A673 (cell line): ENCODE data around the gene CAMTA2. TPM values are rescaled to one million over a fixed set of nuclear protein-coding genes. Genes with fewer than 3 reads are reported as not detected.

ENCODE experiments used
- BruUV-seq: library from RNA; stranded (reverse); fragments of 400-500 nt; replicated peaks from 2 replicates; lab custom pipeline; 2021; lab: Mats Ljungman, UMichigan
- CTCF ChIA-PET: fragments of 300-600 bp; sonication (Branson Sonifier 250); formaldehyde crosslinking; loops from one replicate; lab custom pipeline; 2022; ENCODE audit warnings: antibody characterized with exemption; lab: Charles Lee
- POLR2A ChIA-PET: fragments of 300-600 bp; sonication (Branson Sonifier 250); formaldehyde crosslinking; loops from one replicate; lab custom pipeline; 2022; ENCODE audit warnings: antibody characterized with exemption; ENCODE audit not compliant: low non-redundant PET; lab: Charles Lee
- DNase-seq: peaks from one replicate; pipeline ENCODE4 v3.0.0-alpha.2; 2015; ENCODE audit warnings: low spot score
- H3K27ac ChIP-seq: fragments of 200-600 bp; sonication (generic); 2 replicates; pipeline ENCODE4 v1.5.1; 2016; ENCODE audit warnings: mixed run types, low read depth, mild to moderate bottlenecking, mixed read lengths, antibody characterized with exemption, low read length; ENCODE audit not compliant: poor library complexity, severe bottlenecking
- H3K27me3 ChIP-seq: fragments of 200-600 bp; sonication (generic); replicated peaks from 2 replicates; pipeline ENCODE4 v1.6.1; 2017; ENCODE audit warnings: mixed run types, low read depth, mild to moderate bottlenecking, mixed read lengths, antibody characterized with exemption, low read length; ENCODE audit not compliant: insufficient read depth, poor library complexity
- H3K36me3 ChIP-seq: fragments of 200-600 bp; sonication (generic); 2 replicates; pipeline ENCODE4 v1.6.1; 2016; ENCODE audit warnings: mixed run types, mild to moderate bottlenecking, mixed read lengths, antibody characterized with exemption, low read length; ENCODE audit not compliant: insufficient read depth, poor library complexity, severe bottlenecking
- H3K4me1 ChIP-seq: fragments of 200-600 bp; sonication (generic); 2 replicates; pipeline ENCODE4 v1.6.1; 2017; ENCODE audit warnings: mixed run types, mild to moderate bottlenecking, mixed read lengths, antibody characterized with exemption, low read length; ENCODE audit not compliant: insufficient read depth, poor library complexity, severe bottlenecking
- H3K4me3 ChIP-seq: fragments of 200-600 bp; sonication (generic); 2 replicates; pipeline ENCODE4 v1.5.1; 2016; ENCODE audit warnings: low read depth, mixed run types, mild to moderate bottlenecking, mixed read lengths, low read length; ENCODE audit not compliant: poor library complexity, severe bottlenecking
- H3K9me3 ChIP-seq: fragments of 200-600 bp; sonication (generic); 2 replicates; pipeline ENCODE4 v1.6.1; 2016; ENCODE audit warnings: mixed run types, low read depth, mild to moderate bottlenecking, mixed read lengths, antibody characterized with exemption, low read length; ENCODE audit not compliant: poor library complexity, severe bottlenecking
- CTCF ChIP-seq: fragments of 300-800, 200-600 bp; sonication (generic); conservative IDR thresholded peaks from 2 replicates; pipeline ENCODE4 v1.5.1; 2017; ENCODE audit warnings: low read depth, mild to moderate bottlenecking, antibody characterized with exemption, low read length, moderate library complexity, mixed read lengths
- EZH2 ChIP-seq: fragments of 200-600 bp; sonication (generic); IDR thresholded peaks from 2 replicates; pipeline ENCODE4 v1.6.1; 2017; ENCODE audit warnings: borderline replicate concordance, low read depth, mild to moderate bottlenecking, mixed read lengths, antibody characterized with exemption, low read length; ENCODE audit not compliant: poor library complexity, severe bottlenecking
- intact Hi-C: fragments of 100-400 bp; cut with micrococcal nuclease; formaldehyde crosslinking; loops from one replicate; pipeline ENCODE4 v1.10.0; 2022; ENCODE audit not compliant: unreplicated experiment
- total RNA-seq: library from RNA; stranded (reverse); gene quantifications from 2 replicates; pipeline ENCODE4 v1.2.3, GENCODE V29; 2021

Gene CAMTA2
- total RNA-seq, 1 experiment from 2014 or later, result 16.3 TPM

GRCh38 chr17:5000237-5000639 lies 12.8 kb upstream of the CAMTA2 start:
- POLR2A ChIA-PET, result no interaction called here
- no TSS peak for BruUV-seq

GRCh38 chr17:4999430-5000093 lies 12.1 kb upstream of the CAMTA2 start:
- Histone ChIP-seq H3K4me1 (peaks cover 23% of the 10 kb centered on the region), H3K9me3 (no peaks in the 10 kb centered on the region), H3K4me3 (peak overlapping the region; percentile 93), H3K27me3 (no peaks in the 10 kb centered on the region), H3K36me3 (peaks cover 13% of the 10 kb centered on the region), H3K27ac (peak overlapping the region; percentile 92)
- CTCF ChIA-PET, result interaction anchor here (0.6 kb wide), 1 partner anchor 28 kb away, joined by 7 read pairs; no protein-coding TSS in a partner anchor
- TF ChIP-seq EZH2 (no peak), CTCF (no peak)
- TSS peak; percentile 73 for BruUV-seq
- POLR2A ChIA-PET, result no interaction called here
- intact Hi-C loops, result no loop called here
- no peak for DNase-seq

More at GRCh38 chr17:5000237-5000639, 12.8 kb upstream of the CAMTA2 start:
- Histone ChIP-seq H3K36me3 (peaks cover 20% of the 10 kb centered on the region), H3K4me1 (peaks cover 23% of the 10 kb centered on the region), H3K9me3 (no peaks in the 10 kb centered on the region), H3K4me3 (no peak overlapping the region), H3K27ac (no peak overlapping the region), H3K27me3 (no peaks in the 10 kb centered on the region)
- intact Hi-C loops, result no loop called here
- no peak for TF ChIP-seq CTCF
- CTCF ChIA-PET, result interaction anchor here (0.6 kb wide), 1 partner anchor 29 kb away, joined by 7 read pairs; no protein-coding TSS in a partner anchor
- DNase-seq, result no peak

DNA sequence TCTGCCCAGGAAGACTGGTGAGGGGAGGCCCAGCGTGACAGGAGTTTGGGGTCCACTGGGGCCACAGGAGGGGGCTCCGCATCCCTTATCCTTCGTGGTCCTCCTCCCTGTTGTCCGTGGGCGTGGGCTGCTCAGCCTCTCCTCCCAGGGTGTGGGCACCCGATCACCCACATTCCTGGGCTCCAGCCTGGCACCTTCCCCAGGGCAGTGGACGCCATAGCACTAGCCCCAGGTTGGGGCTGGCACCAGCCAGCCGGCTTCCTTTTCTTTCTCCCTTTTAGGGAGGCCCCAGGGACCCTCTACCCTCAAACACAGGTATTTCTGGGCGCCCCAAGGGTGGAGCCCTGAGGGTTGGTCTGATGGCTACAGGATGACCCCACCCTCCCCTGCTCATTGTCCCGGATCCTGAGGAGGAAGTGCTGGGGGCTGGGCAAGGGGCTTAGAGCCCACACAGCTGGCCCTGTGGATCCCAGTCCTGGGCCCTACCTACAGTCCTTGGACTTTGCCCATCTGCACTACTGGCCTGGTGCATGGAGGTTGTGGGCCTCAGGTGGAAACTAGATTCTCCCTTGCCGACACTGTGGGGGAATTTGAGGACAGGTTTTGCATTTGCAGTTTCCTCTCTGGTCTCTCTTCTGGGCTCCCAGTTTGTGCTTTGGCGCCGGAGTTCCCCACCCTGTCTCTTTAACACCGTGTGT lies 11.4 kb upstream of the CAMTA2 start:
- no TSS peak for BruUV-seq
- intact Hi-C loops, result no loop called here
- TF ChIP-seq CTCF (no peak), EZH2 (no peak)
- ChIA-PET POLR2A (no interaction called here), CTCF (no interaction called here)
- peaks cover 6% of the 10 kb centered on the region for H3K36me3 ChIP-seq
- peaks cover 28% of the 10 kb centered on the region for H3K4me1 ChIP-seq
- no peak for DNase-seq
- H3K27me3 ChIP-seq, result no peaks in the 10 kb centered on the region
- H3K9me3 ChIP-seq, result no peaks in the 10 kb centered on the region
- peak overlapping the region; percentile 92 for H3K27ac ChIP-seq
- peak overlapping the region; percentile 93 for H3K4me3 ChIP-seq
